Heart left ventricle (tissue), 13 donors: ENCODE measurements around the gene OR52N4.

Experiments
- CTCF ChIP-seq, 12 donors: fragments of 200-600 bp; sonication (generic) in 4 of 12; IDR thresholded peaks; one replicate each; pipeline versions ENCODE4 v1.5.0 to v1.8.0; 2018 to 2022; ENCODE audit warnings: antibody characterized with exemption in 12 of 12, mild to moderate bottlenecking in 5 of 12
- POLR2A ChIP-seq, 2 donors: fragments of 450-650 bp; IDR thresholded peaks; one replicate each; pipeline ENCODE4 v1.6.1; 2017; ENCODE audit warnings: antibody characterized with exemption in 2 of 2, mild to moderate bottlenecking in 2 of 2, moderate library complexity in 2 of 2
- donor health status: ischemic (EF 13 %, LVEDD 7.1; RV severe dilation, severe dysfunction).
- donor health status: DM: no; HTN: yes; CAD: no.
- donor health status: DM: no; HTN: no; CAD: no.
- donor health status: ischemic (EF 25% LVEDD 6.9; RV normal size, moderate dysfunction).
- donor health status: ischemic (EF 25% LVEDD 5.7; RV mildly dilated, moderate dysfunction).
- donor health status: ischemic (EF 35%, LVEDD 5.7; RV mildly dilated, moderate dysfunction).
- donor health status: nonischemic (EF 11% LVEDD 7.7; RV severe dilation, severe dysfunction).
- donor health status: DM: yes; HTN: yes; CAD: no.
- donor health status: PGD.
- donor health status: ischemic (EF 29% LVEDD 5.4; RV normal size, mild dysfunction).
- donor health status: nonischemic (EF 23%, LVEDD 6.1; RV moderate dilation, normal function).

DNA sequence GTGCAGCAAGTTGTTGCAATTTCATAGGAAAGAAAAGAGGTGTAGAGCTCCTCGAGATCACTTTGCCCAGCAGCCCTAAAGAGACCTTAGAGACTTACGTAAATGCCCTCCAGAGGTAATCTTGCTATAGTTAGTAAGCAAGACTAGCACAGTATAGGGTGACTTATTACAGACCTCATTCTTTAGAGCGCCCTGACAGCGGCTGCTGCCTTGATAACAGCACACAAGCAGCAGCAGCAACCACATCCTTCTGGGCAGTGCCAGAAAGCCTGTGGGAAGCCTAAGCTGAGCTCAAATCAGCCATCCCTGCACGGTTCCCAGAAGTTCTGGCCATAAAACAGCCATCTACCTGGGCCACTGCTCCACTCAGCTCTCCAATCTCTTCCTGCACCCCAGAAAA, 40.3 kb upstream of the OR52N4 start:
- TF ChIP-seq CTCF (IDR thresholded peaks at IDR 0.05) (no peak), POLR2A (IDR thresholded peaks at IDR 0.05) (no peak)
